Measurements from ENCODE around the gene QSOX2.

The QSOX2 gene

GRCh38 chr9:136204145-136204805, 41.3 kb downstream of the QSOX2 start:
- no peak for TF ChIP-seq CTCF (IDR thresholded peaks at IDR 0.05; ENCODE audit: low read depth, low read length)
- no peak for DNase-seq (ENCODE audit: extremely low read depth, low read depth)

GRCh38 chr9:136203408-136204144, 42.0 kb downstream of the QSOX2 start:
- no peak for DNase-seq (ENCODE audit: extremely low read depth, low read depth)
- TF ChIP-seq CTCF (IDR thresholded peaks at IDR 0.05; ENCODE audit: low read depth, low read length): no peak

GRCh38 chr9:136202454-136203407, 42.9 kb downstream of the QSOX2 start:
- TF ChIP-seq CTCF (IDR thresholded peaks at IDR 0.05; ENCODE audit: low read depth, low read length): no peak
- DNase-seq (ENCODE audit: extremely low read depth, low read depth): no peak

GRCh38 chr9:136201609-136202453, 43.8 kb downstream of the QSOX2 start:
- TF ChIP-seq CTCF (IDR thresholded peaks at IDR 0.05; ENCODE audit: low read depth, low read length): no peak
- no peak for DNase-seq (ENCODE audit: extremely low read depth, low read depth)

GRCh38 chr9:136201174-136201573, 44.4 kb downstream of the QSOX2 start:
- DNase-seq (ENCODE audit: extremely low read depth, low read depth): no peak
- TF ChIP-seq CTCF (IDR thresholded peaks at IDR 0.05; ENCODE audit: low read depth, low read length): no peak

GRCh38 chr9:136200424-136200823, 45.2 kb downstream of the QSOX2 start:
- no peak for DNase-seq (ENCODE audit: extremely low read depth, low read depth)
- no peak for TF ChIP-seq CTCF (IDR thresholded peaks at IDR 0.05; ENCODE audit: low read depth, low read length)

All from AG09319 (cell line).